HG03520 (cell line): ENCODE data around the gene ARHGAP45.

Experiments
- ATAC-seq: cut with Tn5 transposase; IDR thresholded peaks from one replicate; pipeline ENCODE4 v1.9.1; 2021; ENCODE audit warnings: mild to moderate bottlenecking, moderate library complexity; ENCODE audit not compliant: unreplicated experiment

ARHGAP45 gene

GRCh38 chr19:1103132-1103707 is 36.3 kb downstream of the ARHGAP45 start:
- ATAC-seq: no peak

GRCh38 chr19:1103708-1104310 is 36.8 kb downstream of the ARHGAP45 start, which contains the start of gene GPX4:
Gene GPX4 (plus strand): TSS chr19:1103994. CDS start chr19:1104044, 50 bp downstream.
- ATAC-seq: peak; percentile 70

GRCh38 chr19:1104311-1105007 is 37.5 kb downstream of the ARHGAP45 start:
- ATAC-seq: peak; percentile 26

GRCh38 chr19:1105008-1105872 is 38.3 kb downstream of the ARHGAP45 start:
- ATAC-seq: no peak

GRCh38 chr19:1105873-1106840 is 39.2 kb downstream of the ARHGAP45 start:
- ATAC-seq: no peak

- ATAC-seq: no peak
Observed at GRCh38 chr19:1106841-1107660, 40.1 kb downstream of the ARHGAP45 start.

- no peak for ATAC-seq
Observed at GRCh38 chr19:1107661-1108261, 40.8 kb downstream of the ARHGAP45 start.

- ATAC-seq: no peak
Observed at GRCh38 chr19:1108291-1109031, 41.5 kb downstream of the ARHGAP45 start.

- ATAC-seq: no peak
Observed at GRCh38 chr19:1109032-1109551, 42.1 kb downstream of the ARHGAP45 start.

GRCh38 chr19:1109697-1110671 is 43.0 kb downstream of the ARHGAP45 start:
- ATAC-seq: no peak

GRCh38 chr19:1110809-1111640 is 44.1 kb downstream of the ARHGAP45 start:
- ATAC-seq: no peak

- no peak for ATAC-seq
Observed at GRCh38 chr19:1111641-1112267, 44.8 kb downstream of the ARHGAP45 start.

- ATAC-seq: no peak
Observed at GRCh38 chr19:1112268-1113029, 45.5 kb downstream of the ARHGAP45 start.
